Peyer's patch (tissue), 4 donors: ENCODE results near the gene RCL1. TPM values are rescaled to one million over a fixed set of nuclear protein-coding genes. Genes with fewer than 3 reads are reported as not detected.

Source experiments
- DNase-seq, 3 donors: peaks; one replicate each; pipeline ENCODE4 v3.0.0-alpha.2; 2017 to 2019
- H3K27ac ChIP-seq, 4 donors: fragments of 200-600 bp; sonication (generic); one replicate each; pipeline ENCODE4 v1.5.1; 2016 to 2019
- H3K27me3 ChIP-seq, 2 donors: fragments of 200-600 bp; sonication (generic); one replicate each; pipeline ENCODE4 v1.5.1; 2019
- H3K36me3 ChIP-seq, 3 donors: fragments of 200-600 bp; sonication (generic); one replicate each; pipeline ENCODE4 v1.5.1; 2016 to 2019
- H3K4me1 ChIP-seq, 4 donors: fragments of 200-600 bp; sonication (generic); one replicate each; pipeline ENCODE4 v1.5.1; 2016 to 2019
- H3K4me3 ChIP-seq, 4 donors: fragments of 200-600 bp; sonication (generic); 1 replicate in 3 of 4; 2 replicates in 1 of 4; pipeline ENCODE4 v1.5.1; 2016 to 2019; ENCODE audit warnings: mild to moderate bottlenecking in 1 of 4
- H3K9me3 ChIP-seq, 4 donors: fragments of 200-600 bp; sonication (generic); one replicate each; pipeline ENCODE4 v1.5.1; 2016 to 2019; ENCODE audit warnings: mild to moderate bottlenecking in 1 of 4
- POLR2A ChIP-seq, 2 donors: fragments of 450-650 bp; IDR thresholded peaks; one replicate each; pipeline ENCODE4 v1.5.1; 2017; ENCODE audit warnings: antibody characterized with exemption in 2 of 2, mild to moderate bottlenecking in 2 of 2, moderate library complexity in 2 of 2
- total RNA-seq, 4 donors: library from RNA; depleted of rRNA; stranded (reverse); fragments of >200 nt; gene quantifications; one replicate each; pipeline ENCODE4 v1.1.0, GENCODE V29; 2016
- TF ChIP-seq, protein P1 (sequence below), 6 experiments: fragments of 450-650 bp in 4 of 6; fragments of 200-600 bp in 2 of 6; sonication (generic) in 1 of 6; IDR thresholded peaks; one replicate each; pipeline ENCODE4 v1.5.1; 2017 to 2019; ENCODE audit warnings: antibody characterized with exemption in 6 of 6, mild to moderate bottlenecking in 3 of 6, moderate library complexity in 1 of 6

RCL1 gene
- total RNA-seq, 4 donors from 2014 or later: 7.4 to 28.1 (median 19.5) TPM

DNA sequence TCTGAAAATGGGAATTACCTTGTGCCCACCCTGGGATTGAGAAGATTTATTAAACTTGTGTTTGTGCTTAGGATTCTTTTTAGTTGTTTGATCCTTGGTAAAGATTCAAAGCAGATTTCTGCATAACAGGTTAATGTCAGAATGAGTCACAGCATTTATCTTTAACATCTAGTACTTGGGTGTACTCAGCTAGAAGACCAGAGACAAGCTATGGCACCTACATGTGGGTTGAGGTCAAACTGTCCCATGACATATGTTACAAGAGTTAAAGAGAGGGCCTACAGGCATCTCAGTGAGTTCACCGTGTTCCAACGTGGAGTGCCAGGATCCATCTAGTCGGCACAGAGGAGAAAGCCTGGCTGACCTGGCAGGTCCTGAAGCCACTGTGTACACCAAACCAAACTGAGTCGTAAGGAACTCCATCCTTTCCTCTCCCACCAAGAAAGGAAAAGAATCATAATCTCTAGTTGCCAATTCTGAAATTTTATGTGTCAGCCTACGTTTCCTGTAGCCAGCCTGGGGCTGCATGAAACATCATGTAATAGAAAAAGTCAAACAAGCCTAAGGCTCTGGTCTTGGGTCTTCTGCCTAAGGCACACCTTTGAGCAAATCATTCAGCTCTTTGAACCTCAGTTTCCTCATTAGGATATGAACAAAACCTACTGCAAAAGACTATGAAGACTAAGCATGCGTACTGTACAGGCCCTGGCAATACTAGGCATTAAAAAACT, 73.7 kb downstream of the RCL1 start:
- Histone ChIP-seq H3K36me3 (no peaks in the 10 kb centered on the region), H3K9me3 (no peaks in the 10 kb centered on the region), H3K27ac (no peak overlapping the region), H3K27me3 (no peaks in the 10 kb centered on the region), H3K4me1 (peaks cover 0 to 4% (median 0%) of the 10 kb centered on the region in 4 donors), H3K4me3 (no peak overlapping the region)
- TF ChIP-seq POLR2A (IDR thresholded peaks at IDR 0.05): no peak
- TF ChIP-seq, protein P1, sequence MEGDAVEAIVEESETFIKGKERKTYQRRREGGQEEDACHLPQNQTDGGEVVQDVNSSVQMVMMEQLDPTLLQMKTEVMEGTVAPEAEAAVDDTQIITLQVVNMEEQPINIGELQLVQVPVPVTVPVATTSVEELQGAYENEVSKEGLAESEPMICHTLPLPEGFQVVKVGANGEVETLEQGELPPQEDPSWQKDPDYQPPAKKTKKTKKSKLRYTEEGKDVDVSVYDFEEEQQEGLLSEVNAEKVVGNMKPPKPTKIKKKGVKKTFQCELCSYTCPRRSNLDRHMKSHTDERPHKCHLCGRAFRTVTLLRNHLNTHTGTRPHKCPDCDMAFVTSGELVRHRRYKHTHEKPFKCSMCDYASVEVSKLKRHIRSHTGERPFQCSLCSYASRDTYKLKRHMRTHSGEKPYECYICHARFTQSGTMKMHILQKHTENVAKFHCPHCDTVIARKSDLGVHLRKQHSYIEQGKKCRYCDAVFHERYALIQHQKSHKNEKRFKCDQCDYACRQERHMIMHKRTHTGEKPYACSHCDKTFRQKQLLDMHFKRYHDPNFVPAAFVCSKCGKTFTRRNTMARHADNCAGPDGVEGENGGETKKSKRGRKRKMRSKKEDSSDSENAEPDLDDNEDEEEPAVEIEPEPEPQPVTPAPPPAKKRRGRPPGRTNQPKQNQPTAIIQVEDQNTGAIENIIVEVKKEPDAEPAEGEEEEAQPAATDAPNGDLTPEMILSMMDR (IDR thresholded peaks at IDR 0.05): no peak
- DNase-seq: no peak

DNA sequence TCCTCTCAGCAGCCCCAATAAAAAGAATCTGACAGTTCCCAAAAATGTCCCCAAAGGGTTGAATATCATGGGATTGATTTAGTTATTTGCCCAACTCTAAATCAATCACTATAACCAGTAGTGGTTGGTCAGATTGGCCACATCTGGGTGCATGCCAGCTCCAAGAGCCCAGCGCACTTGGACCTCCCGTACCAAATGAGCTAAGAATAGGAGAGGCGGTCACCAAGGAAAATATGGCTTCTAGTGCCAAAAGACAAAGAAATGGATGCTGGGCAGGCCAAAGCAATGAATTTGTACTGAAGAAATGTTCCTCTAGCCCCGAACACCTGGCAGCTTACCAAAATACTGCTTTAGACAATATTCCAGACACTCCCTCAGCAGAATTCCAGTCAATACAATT, 80.3 kb downstream of the RCL1 start:
- Histone ChIP-seq H3K4me1 (no peaks in the 10 kb centered on the region), H3K27ac (no peak overlapping the region), H3K27me3 (no peaks in the 10 kb centered on the region), H3K9me3 (no peaks in the 10 kb centered on the region), H3K4me3 (no peak overlapping the region), H3K36me3 (no peaks in the 10 kb centered on the region)
- DNase-seq: no peak
- TF ChIP-seq, protein P1 (IDR thresholded peaks at IDR 0.05): no peak
- TF ChIP-seq POLR2A (IDR thresholded peaks at IDR 0.05): no peak

DNA sequence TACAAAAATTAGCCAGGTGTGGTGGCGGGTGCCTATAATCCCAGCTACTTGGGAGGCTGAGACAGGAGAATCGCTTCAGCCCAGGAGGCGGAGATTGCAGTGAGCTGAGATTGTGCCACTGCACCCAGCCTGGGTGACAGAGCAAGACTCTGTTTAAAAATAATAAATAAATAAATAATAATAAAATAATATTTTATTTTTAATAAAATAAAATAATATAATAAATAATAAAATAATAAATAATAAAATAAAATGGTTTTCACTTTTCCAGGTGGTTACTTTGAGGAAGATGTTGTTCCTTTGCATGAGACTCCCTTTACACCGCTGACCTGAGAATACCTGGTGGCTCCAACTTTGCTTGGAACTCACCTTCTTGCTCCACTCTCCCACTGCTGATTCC, 82.8 kb downstream of the RCL1 start:
- no peaks in the 10 kb centered on the region for H3K36me3 ChIP-seq
- H3K4me3 ChIP-seq: no peak overlapping the region
- no peaks in the 10 kb centered on the region for H3K4me1 ChIP-seq
- no peaks in the 10 kb centered on the region for H3K9me3 ChIP-seq
- no peak for DNase-seq
- TF ChIP-seq, protein P1 (IDR thresholded peaks at IDR 0.05): no peak
- TF ChIP-seq POLR2A (IDR thresholded peaks at IDR 0.05): no peak
- no peak overlapping the region for H3K27ac ChIP-seq
- no peaks in the 10 kb centered on the region for H3K27me3 ChIP-seq

DNA sequence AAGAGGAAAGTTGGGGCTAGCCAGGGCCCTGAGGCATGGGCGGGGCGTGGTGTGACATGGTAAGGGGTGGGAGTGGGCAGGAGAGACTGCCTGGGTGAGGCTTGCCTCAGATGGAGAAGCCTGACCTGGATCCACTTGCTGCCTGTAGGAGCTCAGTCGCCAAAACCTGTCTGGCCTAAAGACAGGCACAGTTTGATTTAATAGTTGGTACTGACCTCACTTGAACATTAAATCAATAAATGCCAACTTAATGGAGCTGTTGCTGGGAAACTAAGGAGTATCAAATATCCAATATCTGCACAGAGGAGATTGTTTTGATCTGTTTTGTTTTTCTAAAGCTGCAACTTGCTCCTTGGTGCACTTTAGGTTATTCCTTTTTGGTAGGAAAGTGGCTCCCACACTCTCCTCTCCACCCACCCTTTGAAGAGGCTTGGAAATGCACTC, 86.4 kb downstream of the RCL1 start:
- H3K9me3 ChIP-seq: no peaks in the 10 kb centered on the region
- TF ChIP-seq, protein P1 (IDR thresholded peaks at IDR 0.05): no peak
- no peak for TF ChIP-seq POLR2A (IDR thresholded peaks at IDR 0.05)
- DNase-seq: no peak
- no peaks in the 10 kb centered on the region for H3K4me1 ChIP-seq
- H3K4me3 ChIP-seq: no peak overlapping the region
- H3K27ac ChIP-seq: no peak overlapping the region
- H3K27me3 ChIP-seq: no peaks in the 10 kb centered on the region
- H3K36me3 ChIP-seq: no peaks in the 10 kb centered on the region

DNA sequence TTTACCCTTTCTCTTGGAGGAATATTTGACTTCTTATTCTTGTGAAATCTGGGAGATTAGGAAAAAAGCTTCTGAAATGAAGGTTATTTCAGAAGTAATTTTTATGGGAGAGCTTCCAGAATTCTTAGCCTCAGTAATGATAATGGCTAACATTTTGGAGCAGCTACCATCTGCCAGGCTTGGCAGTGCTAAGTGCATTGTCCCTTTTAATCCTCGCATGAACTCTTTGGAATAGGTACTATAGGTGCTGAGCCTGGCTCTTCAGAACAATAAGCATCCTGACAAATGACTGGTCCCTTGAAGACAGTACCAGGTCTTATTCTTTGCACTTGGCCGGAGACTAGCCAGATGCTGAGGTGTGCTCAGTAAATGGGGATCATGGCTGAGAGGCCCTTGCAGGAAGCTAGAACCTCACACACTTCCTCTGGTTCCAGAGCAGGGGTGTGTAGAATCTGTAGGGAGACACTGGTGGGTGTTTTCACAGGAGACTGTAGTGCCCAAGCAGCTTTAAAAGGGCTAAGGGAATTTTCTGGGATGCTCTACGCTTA, 90.7 kb downstream of the RCL1 start:
- no peaks in the 10 kb centered on the region for H3K4me1 ChIP-seq
- no peak overlapping the region for H3K27ac ChIP-seq
- no peaks in the 10 kb centered on the region for H3K9me3 ChIP-seq
- H3K36me3 ChIP-seq: no peaks in the 10 kb centered on the region
- DNase-seq: no peak
- no peak for TF ChIP-seq POLR2A (IDR thresholded peaks at IDR 0.05)
- TF ChIP-seq, protein P1 (IDR thresholded peaks at IDR 0.05): no peak
- no peaks in the 10 kb centered on the region for H3K27me3 ChIP-seq
- H3K4me3 ChIP-seq: no peak overlapping the region
